Duodenal mucosa (tissue), 2 donors: ENCODE data around the gene SNX10.
A peak's percentile ranks its signal among the peaks of the same experiment; 100 is the strongest.

Source experiments
- H3K27ac ChIP-seq: one replicate; pipeline ENCODE4 v1.7.0; 2013; ENCODE audit warnings: low read depth, low read length
- H3K27me3 ChIP-seq, 2 donors: one replicate each; pipeline ENCODE4 v1.7.0; 2013; ENCODE audit warnings: low read length in 2 of 2, control low read depth in 1 of 2; ENCODE audit not compliant: insufficient read depth in 2 of 2, control insufficient read depth in 1 of 2
- H3K36me3 ChIP-seq, 2 donors: one replicate each; pipeline ENCODE4 v1.7.0; 2013; ENCODE audit warnings: low read length in 2 of 2, control low read depth in 1 of 2; ENCODE audit not compliant: insufficient read depth in 2 of 2, control insufficient read depth in 1 of 2
- H3K4me1 ChIP-seq, 2 donors: one replicate each; pipeline ENCODE4 v1.7.0; 2013; ENCODE audit warnings: low read length in 2 of 2, control low read depth in 1 of 2; ENCODE audit not compliant: insufficient read depth in 2 of 2, control insufficient read depth in 1 of 2
- H3K4me3 ChIP-seq, 2 donors: one replicate each; pipeline ENCODE4 v1.7.0; 2013; ENCODE audit warnings: low read length in 2 of 2, low read depth in 1 of 2
- H3K9ac ChIP-seq, 2 donors: one replicate each; pipeline ENCODE4 v1.7.0; 2013; ENCODE audit warnings: low read length in 2 of 2, low read depth in 1 of 2
- H3K9me3 ChIP-seq, 2 donors: one replicate each; pipeline ENCODE4 v1.7.0; 2013; ENCODE audit warnings: low read length in 2 of 2, control low read depth in 1 of 2; ENCODE audit not compliant: control insufficient read depth in 1 of 2

The SNX10 gene

DNA sequence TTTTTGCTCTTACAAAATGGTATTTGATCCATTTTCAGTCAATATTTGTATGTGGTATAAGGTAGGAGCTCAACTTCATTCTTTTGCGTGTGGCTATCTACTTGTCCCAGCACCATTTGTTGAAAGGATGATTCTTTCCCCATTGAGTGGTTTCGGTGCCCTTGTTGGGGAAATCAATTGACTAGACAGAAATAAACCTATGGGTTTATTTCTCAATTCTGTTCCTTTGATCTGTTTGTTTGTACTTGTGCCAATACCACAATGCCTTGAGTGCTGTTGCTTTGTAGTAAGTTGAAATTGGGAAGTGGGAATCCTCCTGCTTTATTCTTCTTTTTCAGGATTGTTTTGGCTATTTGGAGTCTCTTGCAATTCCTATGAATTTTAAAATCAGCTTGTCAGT is 41.0 kb downstream of the SNX10 start:
- H3K27ac ChIP-seq, result no peak overlapping the region
- no peak overlapping the region for H3K4me3 ChIP-seq
- no peaks in the 10 kb centered on the region for H3K9me3 ChIP-seq
- H3K36me3 ChIP-seq, result no peaks in the 10 kb centered on the region
- H3K27me3 ChIP-seq, result no peaks in the 10 kb centered on the region
- no peak overlapping the region for H3K9ac ChIP-seq
- H3K4me1 ChIP-seq, result no peaks in the 10 kb centered on the region

DNA sequence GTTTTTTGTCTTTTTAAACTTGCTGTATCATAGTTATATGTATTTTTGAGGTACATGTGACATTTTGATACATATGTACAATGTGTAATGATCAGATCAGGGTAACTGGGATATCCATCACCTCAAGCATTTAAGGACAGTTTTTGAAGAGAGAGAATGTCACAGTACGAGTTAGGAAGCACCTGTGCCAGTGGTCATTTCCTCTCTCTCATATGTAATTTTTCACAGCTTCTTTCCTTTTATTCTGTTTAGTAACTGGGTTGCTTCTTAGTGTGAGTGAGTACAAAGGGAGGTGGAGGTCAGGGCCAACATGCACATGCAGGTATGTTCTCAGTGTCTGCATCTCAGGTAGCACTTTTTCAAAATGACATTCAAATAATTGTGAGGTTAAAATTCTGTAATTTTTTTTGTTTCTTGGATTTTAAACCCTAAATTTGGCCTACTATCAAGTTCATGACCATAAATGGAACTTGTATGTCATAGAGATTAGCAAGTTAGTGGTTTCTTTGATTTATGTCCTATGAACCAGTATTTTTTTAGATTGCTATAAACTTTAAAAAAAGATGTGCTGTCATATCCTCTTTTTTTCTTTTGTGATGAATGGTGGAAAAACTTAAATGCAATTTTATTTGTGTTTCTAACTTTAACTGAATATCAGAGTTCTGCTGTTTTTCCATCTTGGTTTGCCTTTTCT is 42.7 kb downstream of the SNX10 start:
- no peak overlapping the region for H3K4me3 ChIP-seq
- no peak overlapping the region for H3K27ac ChIP-seq
- H3K36me3 ChIP-seq, result no peaks in the 10 kb centered on the region
- H3K27me3 ChIP-seq, result no peaks in the 10 kb centered on the region
- H3K9ac ChIP-seq, result no peak overlapping the region
- H3K9me3 ChIP-seq, result no peaks in the 10 kb centered on the region
- no peaks in the 10 kb centered on the region for H3K4me1 ChIP-seq

DNA sequence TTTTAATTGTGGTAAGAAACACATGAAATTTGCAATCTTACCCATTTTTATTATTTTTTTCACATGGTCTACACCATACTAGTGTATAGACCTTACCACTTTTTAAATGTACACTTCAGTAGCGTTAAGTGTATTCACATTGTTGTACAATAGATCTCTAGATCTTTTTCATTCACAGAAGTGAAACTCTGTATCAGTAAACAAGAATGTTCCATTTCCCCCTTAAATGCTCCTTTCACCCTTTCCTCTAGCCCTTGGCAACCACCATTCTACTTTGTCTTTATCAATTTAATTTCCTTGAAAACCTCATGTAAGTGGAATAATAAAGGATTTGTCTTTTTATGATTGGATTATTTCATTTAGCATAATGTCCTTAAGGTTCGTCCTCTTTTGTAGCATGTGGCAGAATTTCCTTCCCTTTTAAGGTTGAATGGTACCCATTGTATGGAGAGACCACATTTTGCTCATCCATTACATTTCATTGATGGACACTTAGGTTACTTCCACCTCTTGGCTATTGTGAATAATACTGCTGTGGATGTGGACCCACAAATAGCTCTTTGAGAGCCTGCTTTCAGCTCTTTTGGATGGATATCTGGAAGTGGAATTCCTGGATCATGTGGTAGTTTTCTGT is 45.7 kb downstream of the SNX10 start:
- Histone ChIP-seq H3K9me3 (no peaks in the 10 kb centered on the region), H3K27me3 (no peaks in the 10 kb centered on the region), H3K4me1 (no peaks in the 10 kb centered on the region), H3K27ac (no peak overlapping the region), H3K9ac (no peak overlapping the region), H3K4me3 (no peak overlapping the region), H3K36me3 (no peaks in the 10 kb centered on the region)

DNA sequence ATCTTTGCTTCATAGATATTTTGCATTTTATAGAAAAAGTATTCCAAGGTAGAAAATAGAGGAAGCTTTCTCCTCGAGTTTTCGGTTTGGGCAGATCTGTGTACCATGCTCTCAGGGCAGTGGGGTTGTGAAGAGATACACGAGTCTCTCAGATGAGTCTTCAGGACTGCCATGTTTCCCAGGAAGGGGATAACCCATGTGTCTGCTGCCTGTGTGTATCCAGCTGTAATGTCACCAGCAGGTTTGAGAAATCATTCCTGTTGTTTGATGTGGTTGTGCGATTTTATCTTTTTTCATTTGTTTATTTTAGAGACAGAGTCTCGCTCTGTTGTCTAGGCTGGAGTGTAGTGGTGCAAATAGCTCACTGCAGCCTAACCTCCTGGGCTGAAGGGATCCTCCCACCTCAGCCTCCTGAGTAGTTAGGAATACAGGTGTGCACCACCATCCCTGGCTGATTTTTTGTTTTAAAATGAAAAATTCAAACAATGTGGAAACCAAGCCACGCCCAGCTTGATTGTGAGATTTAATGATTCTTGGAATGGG is 48.9 kb downstream of the SNX10 start:
- Histone ChIP-seq H3K27ac (no peak overlapping the region), H3K4me3 (no peak overlapping the region), H3K36me3 (no peaks in the 10 kb centered on the region), H3K9ac (no peak overlapping the region), H3K4me1 (no peaks in the 10 kb centered on the region), H3K9me3 (no peaks in the 10 kb centered on the region), H3K27me3 (no peaks in the 10 kb centered on the region)

DNA sequence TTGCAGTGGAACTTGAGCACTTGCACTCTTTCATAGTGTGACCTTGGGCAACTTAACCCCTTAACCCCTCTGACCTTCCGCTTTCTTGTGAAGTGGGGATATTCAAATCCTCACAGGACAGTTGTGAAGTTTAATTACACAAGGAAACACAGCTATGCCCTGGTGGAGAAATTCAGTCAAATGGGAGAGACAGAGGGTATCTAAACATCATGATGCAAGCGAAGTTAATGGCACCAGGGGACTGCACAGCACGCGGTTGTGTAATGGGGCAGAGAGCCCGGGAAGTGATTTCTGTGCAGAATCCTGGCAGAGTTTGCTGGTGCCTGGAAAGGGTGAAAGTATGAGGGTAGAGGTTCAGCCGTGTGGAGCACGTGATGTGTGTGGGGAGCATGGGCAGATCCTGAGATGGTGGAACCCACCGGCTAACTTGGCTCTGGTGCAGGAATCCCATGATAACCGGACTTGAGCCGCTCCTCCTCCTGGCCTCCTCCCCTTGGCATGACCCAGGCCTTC is 51.7 kb downstream of the SNX10 start:
- Histone ChIP-seq H3K4me3 (no peak overlapping the region), H3K9me3 (no peaks in the 10 kb centered on the region), H3K36me3 (no peaks in the 10 kb centered on the region), H3K9ac (no peak overlapping the region), H3K4me1 (peaks cover 1 to 3% of the 10 kb centered on the region in 2 donors), H3K27me3 (no peaks in the 10 kb centered on the region), H3K27ac (no peak overlapping the region)

DNA sequence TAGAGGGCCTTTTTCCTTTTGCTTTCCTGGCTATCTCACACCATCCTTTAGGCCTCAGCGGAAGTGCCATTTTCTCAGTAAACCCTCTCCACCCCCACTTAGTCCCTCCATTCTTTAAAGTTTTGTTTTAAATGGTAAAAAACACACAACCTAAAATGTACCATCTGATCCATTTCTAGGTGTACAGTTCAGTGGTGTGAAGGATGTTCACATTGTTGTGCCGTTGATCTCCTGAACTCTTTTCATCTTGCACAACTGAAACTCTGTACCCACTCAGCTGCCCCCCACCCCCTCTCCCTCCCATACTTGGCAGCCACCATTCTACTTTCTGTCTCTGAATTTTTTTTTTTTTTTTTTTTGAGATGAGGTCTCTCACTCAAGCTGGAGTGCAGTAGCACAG is 52.2 kb downstream of the SNX10 start:
- H3K27ac ChIP-seq, result no peak overlapping the region
- no peaks in the 10 kb centered on the region for H3K9me3 ChIP-seq
- H3K27me3 ChIP-seq, result no peaks in the 10 kb centered on the region
- no peak overlapping the region for H3K4me3 ChIP-seq
- no peak overlapping the region for H3K9ac ChIP-seq
- peaks cover 5 to 6% of the 10 kb centered on the region in 2 donors for H3K4me1 ChIP-seq
- H3K36me3 ChIP-seq, result no peaks in the 10 kb centered on the region

DNA sequence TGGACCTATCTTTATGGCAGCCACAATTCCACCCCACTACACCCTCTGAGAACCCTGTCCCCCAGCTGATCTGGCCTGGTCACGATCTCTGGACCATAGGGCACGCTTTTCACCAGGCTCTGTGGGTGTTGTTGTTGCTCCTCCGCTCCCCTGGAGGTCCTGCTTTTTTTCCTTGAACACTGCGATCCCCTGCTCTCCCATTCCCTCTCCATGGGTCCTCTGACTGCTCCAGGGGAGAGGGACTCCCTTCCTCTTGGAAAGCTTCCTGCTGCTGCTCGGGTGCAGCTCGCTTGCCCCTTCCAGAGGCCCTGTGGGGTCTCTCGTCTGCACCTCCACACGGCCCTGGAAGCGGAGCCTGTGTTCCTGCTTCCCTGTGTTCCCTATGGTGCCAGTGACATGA is 53.5 kb downstream of the SNX10 start:
- Histone ChIP-seq H3K9me3 (no peaks in the 10 kb centered on the region), H3K36me3 (no peaks in the 10 kb centered on the region), H3K4me1 (peaks cover 5 to 8% of the 10 kb centered on the region in 2 donors), H3K4me3 (no peak overlapping the region), H3K9ac (no peak overlapping the region), H3K27me3 (no peaks in the 10 kb centered on the region), H3K27ac (no peak overlapping the region)

DNA sequence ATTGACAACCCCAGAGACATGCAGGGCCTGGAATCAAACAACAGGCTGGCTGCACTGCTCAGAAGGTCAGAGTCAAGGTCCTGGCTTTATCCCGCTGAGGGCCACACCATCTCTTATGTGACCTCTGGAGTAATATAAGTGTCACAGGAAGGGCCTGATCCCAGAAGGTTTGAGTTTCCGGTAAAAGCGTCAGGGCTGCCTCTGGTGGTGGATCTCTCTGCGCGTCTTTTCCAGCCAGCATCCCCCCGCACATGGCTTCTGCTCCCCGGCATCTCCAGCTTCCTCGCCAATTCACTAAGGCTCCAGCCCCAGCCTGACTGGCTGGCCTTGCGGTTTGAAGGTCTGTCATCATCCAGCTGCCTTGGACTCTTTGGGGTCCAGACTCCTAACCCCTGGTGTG is 54.2 kb downstream of the SNX10 start:
- H3K9me3 ChIP-seq, result no peaks in the 10 kb centered on the region
- H3K27me3 ChIP-seq, result no peaks in the 10 kb centered on the region
- H3K27ac ChIP-seq, result no peak overlapping the region
- H3K4me3 ChIP-seq, result no peak overlapping the region
- peaks cover 5 to 8% of the 10 kb centered on the region in 2 donors for H3K4me1 ChIP-seq
- no peak overlapping the region for H3K9ac ChIP-seq
- H3K36me3 ChIP-seq, result no peaks in the 10 kb centered on the region

DNA sequence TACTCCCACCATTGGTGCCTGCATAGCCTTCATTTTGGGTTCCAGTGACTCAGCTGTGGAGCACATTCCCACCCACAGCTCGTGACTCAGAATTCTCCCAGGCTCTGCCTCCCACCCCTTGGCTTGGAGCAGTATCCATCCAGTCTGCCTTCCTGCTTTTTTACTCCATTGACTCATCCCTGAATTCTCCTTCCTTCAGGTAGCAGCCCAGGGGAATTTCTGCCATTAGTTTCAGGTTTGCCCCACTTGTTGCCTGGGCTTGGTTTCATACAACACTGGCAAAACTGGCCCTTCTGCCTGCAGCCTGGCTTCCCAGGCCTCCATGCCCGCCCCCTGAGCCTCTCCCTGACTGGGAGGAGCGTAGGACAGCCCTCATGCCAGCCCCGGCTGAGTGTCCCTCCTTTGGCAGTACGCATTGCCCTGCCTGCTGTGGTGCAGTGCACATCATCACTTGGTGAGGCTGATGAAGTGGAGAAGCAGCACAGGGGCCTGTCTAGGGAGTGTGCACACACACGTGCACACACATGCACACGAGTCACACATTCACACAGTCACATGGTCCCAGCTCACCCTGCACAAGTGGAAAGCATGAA is 55.0 kb downstream of the SNX10 start:
- Histone ChIP-seq H3K27me3 (no peaks in the 10 kb centered on the region), H3K4me3 (no peak overlapping the region), H3K27ac (no peak overlapping the region), H3K36me3 (no peaks in the 10 kb centered on the region), H3K9me3 (no peaks in the 10 kb centered on the region), H3K4me1 (peaks cover 5 to 8% of the 10 kb centered on the region in 2 donors), H3K9ac (no peak overlapping the region)

DNA sequence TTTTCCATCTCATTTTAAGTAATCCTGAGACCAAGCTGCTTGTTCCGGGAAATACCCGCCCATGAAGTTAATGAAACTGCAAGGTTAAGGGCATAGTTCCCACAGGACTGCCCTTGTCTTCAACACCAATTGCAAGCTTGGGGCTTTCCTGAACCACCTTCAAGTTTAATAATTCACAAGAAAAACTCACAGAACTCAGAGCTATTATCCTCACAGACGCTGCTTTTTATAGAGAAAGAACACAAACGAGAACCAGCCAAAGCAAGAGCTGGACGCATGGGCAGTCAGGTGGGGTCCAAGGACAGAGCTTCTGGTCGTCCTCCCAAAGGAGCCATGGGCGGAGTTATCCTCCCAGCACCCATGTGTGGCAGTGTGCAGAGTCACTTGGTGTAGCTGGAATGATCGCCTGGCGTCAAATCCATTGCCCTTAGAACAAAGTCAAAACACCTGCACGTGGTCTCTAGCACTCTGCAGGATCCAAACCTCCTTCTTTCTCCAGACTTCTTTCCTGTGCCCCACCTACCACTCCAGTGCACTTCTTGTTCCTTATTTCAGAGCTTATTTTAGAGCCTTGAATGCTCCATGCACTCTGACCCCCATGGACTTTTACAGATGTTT is 56.7 kb downstream of the SNX10 start:
- H3K9ac ChIP-seq, result no peak overlapping the region

More for the DNA sequence above, 56.7 kb downstream of the SNX10 start:
- peak overlapping the region; percentile 5 for H3K27ac ChIP-seq
- no peaks in the 10 kb centered on the region for H3K27me3 ChIP-seq
- peak overlapping the region in 1 of 2 donors; percentile 7 for H3K4me3 ChIP-seq
- H3K4me1 ChIP-seq, result peaks cover 5 to 8% of the 10 kb centered on the region in 2 donors
- no peaks in the 10 kb centered on the region for H3K36me3 ChIP-seq
- H3K9me3 ChIP-seq, result no peaks in the 10 kb centered on the region
